ENCODE results near the gene TRMT112.

DNA sequence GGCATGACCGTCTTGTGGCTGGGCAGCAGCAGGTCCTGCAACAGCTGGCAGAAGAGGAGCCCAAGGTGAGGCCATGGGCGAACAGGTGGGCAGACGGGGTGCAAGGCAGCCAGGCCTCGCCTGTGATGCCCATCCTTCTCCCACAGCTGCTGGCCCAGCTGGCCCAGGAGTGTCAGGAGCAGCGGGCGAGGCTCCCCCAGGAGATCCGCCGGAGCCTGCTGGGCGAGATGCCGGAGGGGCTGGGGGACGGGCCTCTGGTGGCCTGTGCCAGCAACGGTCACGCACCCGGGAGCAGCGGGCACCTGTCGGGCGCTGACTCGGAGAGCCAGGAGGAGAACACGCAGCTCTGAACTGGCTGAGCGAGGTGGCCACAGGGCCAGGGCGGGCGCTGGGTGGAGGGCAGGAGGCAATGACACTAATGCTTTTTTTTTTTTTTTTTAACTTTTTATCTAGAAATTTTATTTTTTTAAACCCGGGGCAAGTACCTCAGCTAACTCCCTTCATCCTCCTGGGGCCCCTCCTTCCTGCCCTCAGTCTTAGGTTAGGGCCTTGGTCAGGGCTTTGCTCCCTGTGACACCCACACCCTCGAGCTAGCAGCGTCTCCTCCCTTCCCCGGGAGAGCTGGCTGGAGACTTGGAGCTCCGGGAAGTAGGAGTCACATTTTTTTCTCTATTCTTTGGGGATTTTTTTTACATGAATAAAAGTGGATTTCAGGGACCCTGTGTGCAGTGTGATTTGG, 50.0 kb downstream of the TRMT112 start:
- TF ChIP-seq BHLHE40 (IDR thresholded peaks at IDR 0.05; ENCODE audit: borderline replicate concordance) (no peak), NFRKB (IDR thresholded peaks at IDR 0.05) (no peak), TARDBP (IDR thresholded peaks at IDR 0.05) (no peak), SUZ12 (IDR thresholded peaks at IDR 0.05) (no peak), ZNF384 (IDR thresholded peaks at IDR 0.05) (no peak), SP1 (IDR thresholded peaks at IDR 0.05) (no peak), CTBP1 (IDR thresholded peaks at IDR 0.05; ENCODE audit: borderline replicate concordance) (no peak), FOXM1 (IDR thresholded peaks at IDR 0.05; ENCODE audit: borderline replicate concordance) (no peak), FOXA1 (IDR thresholded peaks at IDR 0.05) (no peak)
